ENCODE measurements around the gene STX1A. TPM values are rescaled to one million over a fixed set of nuclear protein-coding genes. Genes with fewer than 3 reads are reported as not detected.

Gene STX1A
- total and polyA plus RNA-seq, 2 of the 8 experiments (the other 6 are each of a cell fraction or from before 2014, with no cell fraction given), result 13.5 to 17.5 TPM

DNA sequence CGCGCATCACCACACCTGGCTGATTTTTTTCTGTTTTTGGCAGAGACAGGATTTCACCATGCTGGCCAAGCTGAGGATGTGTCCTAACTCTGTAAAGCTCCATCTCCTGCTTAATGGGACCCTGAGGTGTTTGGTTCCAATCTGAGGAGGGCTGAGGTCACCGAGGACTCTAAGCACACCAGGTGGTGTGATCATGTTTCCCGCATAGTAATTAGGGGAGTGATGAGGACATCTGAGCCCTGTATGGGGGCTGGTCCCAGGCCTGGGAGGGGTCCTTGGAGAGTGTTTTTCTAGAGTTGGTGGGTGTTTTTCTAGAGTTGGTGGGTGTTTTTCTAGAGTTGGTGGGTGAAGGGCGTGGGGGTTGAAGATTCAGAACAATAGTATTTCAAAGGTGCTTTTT is 22.1 kb upstream of the STX1A start (continued):
- TF ChIP-seq SRF (IDR thresholded peaks at IDR 0.05; ENCODE audit: low read depth, low read length) (no peak), JUND (IDR thresholded peaks at IDR 0.05; ENCODE audit: low read length) (peak; percentile 77; the same call in 1 of the 2 replicates), PHF8 (conservative IDR thresholded peaks at IDR 0.05; ENCODE audit: low read depth, low read length) (no peak), TBP (IDR thresholded peaks at IDR 0.05; ENCODE audit: low read depth, low read length) (no peak), POLR2A (IDR thresholded peaks at IDR 0.05; ENCODE audit: control extremely low read depth in 1 of 2, low read depth in 2 of 2, low read length in 2 of 2) (no peak), SIN3A (conservative IDR thresholded peaks at IDR 0.05 in 1 of 2, IDR thresholded peaks at IDR 0.05 in 1 of 2; ENCODE audit: low read depth in 1 of 2, low read length in 2 of 2) (no peak), CBX5 (IDR thresholded peaks at IDR 0.05; ENCODE audit: low read depth, low read length) (no peak), SP1 (IDR thresholded peaks at IDR 0.05; ENCODE audit: low read depth, low read length) (peak; percentile 79), BRCA1 (IDR thresholded peaks at IDR 0.05; ENCODE audit: low read depth, low read length) (no peak), BACH1 (IDR thresholded peaks at IDR 0.05; ENCODE audit: low read length) (no peak), EGR1 (IDR thresholded peaks at IDR 0.05; ENCODE audit: borderline replicate concordance, low read depth, low read length) (no peak), SIX5 (IDR thresholded peaks at IDR 0.05; ENCODE audit: low read depth, low read length) (no peak)
- TF ChIP-seq, protein P1, sequence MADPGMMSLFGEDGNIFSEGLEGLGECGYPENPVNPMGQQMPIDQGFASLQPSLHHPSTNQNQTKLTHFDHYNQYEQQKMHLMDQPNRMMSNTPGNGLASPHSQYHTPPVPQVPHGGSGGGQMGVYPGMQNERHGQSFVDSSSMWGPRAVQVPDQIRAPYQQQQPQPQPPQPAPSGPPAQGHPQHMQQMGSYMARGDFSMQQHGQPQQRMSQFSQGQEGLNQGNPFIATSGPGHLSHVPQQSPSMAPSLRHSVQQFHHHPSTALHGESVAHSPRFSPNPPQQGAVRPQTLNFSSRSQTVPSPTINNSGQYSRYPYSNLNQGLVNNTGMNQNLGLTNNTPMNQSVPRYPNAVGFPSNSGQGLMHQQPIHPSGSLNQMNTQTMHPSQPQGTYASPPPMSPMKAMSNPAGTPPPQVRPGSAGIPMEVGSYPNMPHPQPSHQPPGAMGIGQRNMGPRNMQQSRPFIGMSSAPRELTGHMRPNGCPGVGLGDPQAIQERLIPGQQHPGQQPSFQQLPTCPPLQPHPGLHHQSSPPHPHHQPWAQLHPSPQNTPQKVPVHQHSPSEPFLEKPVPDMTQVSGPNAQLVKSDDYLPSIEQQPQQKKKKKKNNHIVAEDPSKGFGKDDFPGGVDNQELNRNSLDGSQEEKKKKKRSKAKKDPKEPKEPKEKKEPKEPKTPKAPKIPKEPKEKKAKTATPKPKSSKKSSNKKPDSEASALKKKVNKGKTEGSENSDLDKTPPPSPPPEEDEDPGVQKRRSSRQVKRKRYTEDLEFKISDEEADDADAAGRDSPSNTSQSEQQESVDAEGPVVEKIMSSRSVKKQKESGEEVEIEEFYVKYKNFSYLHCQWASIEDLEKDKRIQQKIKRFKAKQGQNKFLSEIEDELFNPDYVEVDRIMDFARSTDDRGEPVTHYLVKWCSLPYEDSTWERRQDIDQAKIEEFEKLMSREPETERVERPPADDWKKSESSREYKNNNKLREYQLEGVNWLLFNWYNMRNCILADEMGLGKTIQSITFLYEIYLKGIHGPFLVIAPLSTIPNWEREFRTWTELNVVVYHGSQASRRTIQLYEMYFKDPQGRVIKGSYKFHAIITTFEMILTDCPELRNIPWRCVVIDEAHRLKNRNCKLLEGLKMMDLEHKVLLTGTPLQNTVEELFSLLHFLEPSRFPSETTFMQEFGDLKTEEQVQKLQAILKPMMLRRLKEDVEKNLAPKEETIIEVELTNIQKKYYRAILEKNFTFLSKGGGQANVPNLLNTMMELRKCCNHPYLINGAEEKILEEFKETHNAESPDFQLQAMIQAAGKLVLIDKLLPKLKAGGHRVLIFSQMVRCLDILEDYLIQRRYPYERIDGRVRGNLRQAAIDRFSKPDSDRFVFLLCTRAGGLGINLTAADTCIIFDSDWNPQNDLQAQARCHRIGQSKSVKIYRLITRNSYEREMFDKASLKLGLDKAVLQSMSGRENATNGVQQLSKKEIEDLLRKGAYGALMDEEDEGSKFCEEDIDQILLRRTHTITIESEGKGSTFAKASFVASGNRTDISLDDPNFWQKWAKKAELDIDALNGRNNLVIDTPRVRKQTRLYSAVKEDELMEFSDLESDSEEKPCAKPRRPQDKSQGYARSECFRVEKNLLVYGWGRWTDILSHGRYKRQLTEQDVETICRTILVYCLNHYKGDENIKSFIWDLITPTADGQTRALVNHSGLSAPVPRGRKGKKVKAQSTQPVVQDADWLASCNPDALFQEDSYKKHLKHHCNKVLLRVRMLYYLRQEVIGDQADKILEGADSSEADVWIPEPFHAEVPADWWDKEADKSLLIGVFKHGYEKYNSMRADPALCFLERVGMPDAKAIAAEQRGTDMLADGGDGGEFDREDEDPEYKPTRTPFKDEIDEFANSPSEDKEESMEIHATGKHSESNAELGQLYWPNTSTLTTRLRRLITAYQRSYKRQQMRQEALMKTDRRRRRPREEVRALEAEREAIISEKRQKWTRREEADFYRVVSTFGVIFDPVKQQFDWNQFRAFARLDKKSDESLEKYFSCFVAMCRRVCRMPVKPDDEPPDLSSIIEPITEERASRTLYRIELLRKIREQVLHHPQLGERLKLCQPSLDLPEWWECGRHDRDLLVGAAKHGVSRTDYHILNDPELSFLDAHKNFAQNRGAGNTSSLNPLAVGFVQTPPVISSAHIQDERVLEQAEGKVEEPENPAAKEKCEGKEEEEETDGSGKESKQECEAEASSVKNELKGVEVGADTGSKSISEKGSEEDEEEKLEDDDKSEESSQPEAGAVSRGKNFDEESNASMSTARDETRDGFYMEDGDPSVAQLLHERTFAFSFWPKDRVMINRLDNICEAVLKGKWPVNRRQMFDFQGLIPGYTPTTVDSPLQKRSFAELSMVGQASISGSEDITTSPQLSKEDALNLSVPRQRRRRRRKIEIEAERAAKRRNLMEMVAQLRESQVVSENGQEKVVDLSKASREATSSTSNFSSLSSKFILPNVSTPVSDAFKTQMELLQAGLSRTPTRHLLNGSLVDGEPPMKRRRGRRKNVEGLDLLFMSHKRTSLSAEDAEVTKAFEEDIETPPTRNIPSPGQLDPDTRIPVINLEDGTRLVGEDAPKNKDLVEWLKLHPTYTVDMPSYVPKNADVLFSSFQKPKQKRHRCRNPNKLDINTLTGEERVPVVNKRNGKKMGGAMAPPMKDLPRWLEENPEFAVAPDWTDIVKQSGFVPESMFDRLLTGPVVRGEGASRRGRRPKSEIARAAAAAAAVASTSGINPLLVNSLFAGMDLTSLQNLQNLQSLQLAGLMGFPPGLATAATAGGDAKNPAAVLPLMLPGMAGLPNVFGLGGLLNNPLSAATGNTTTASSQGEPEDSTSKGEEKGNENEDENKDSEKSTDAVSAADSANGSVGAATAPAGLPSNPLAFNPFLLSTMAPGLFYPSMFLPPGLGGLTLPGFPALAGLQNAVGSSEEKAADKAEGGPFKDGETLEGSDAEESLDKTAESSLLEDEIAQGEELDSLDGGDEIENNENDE (IDR thresholded peaks at IDR 0.05; ENCODE audit: insufficient replicate concordance, low read length), result no peak

All from H1 (cell line).